Lung (tissue), 12 donors: ENCODE measurements around the gene RPP25L. TPM values are rescaled to one million over a fixed set of nuclear protein-coding genes. Genes with fewer than 3 reads are reported as not detected.

Experiments used
- ATAC-seq: fragments of 200-7000 bp; cut with Tn5 transposase; one replicate; pipeline ENCODE4 v1.9.1; 2020; ENCODE audit warnings: moderate number of reproducible peaks; ENCODE audit not compliant: insufficient read depth, low FRiP score
- DNase-seq, 3 donors: peaks; one replicate each; pipeline ENCODE4 v3.0.0-alpha.2; 2013 to 2017
- H3K27ac ChIP-seq, 2 donors: one replicate each; pipeline ENCODE4 v1.5.1; 2013; ENCODE audit warnings: mild to moderate bottlenecking in 2 of 2, moderate library complexity in 2 of 2, control low read depth in 1 of 2, inconsistent platforms in 1 of 2, low read depth in 1 of 2, low read length in 1 of 2
- H3K27me3 ChIP-seq, 3 donors: one replicate each; pipeline ENCODE4 v1.5.1; 2013; ENCODE audit warnings: low read length in 2 of 3; ENCODE audit not compliant: control insufficient read depth in 3 of 3, insufficient read depth in 3 of 3
- H3K36me3 ChIP-seq, 4 donors: one replicate each; pipeline ENCODE4 v1.5.1; 2013; ENCODE audit warnings: low read length in 4 of 4, mild to moderate bottlenecking in 1 of 4, moderate library complexity in 1 of 4; ENCODE audit not compliant: control insufficient read depth in 4 of 4, insufficient read depth in 4 of 4
- H3K4me1 ChIP-seq, 5 donors: one replicate each; pipeline ENCODE4 v1.5.1; 2013; ENCODE audit warnings: low read length in 5 of 5, mild to moderate bottlenecking in 2 of 5, moderate library complexity in 1 of 5; ENCODE audit not compliant: control insufficient read depth in 5 of 5, insufficient read depth in 5 of 5
- H3K4me3 ChIP-seq: one replicate; pipeline ENCODE4 v1.5.1; 2013; ENCODE audit warnings: mild to moderate bottlenecking, control low read depth, moderate library complexity
- H3K9ac ChIP-seq, 2 donors: one replicate each; pipeline ENCODE4 v1.5.1; 2013; ENCODE audit warnings: low read length in 2 of 2, control low read depth in 1 of 2; ENCODE audit not compliant: insufficient read depth in 1 of 2
- H3K9me3 ChIP-seq, 4 donors: one replicate each; pipeline ENCODE4 v1.5.1; 2013; ENCODE audit warnings: low read length in 3 of 4, mild to moderate bottlenecking in 1 of 4, moderate library complexity in 1 of 4; ENCODE audit not compliant: control insufficient read depth in 4 of 4, insufficient read depth in 3 of 4
- CTCF ChIP-seq: IDR thresholded peaks from 2 replicates; pipeline ENCODE4 v1.5.1; 2012; ENCODE audit warnings: mild to moderate bottlenecking; ENCODE audit errors: control extremely low read depth, extremely low read depth
- WGBS, 2 donors: extraction: QIAGEN DNeasy Blood & Tissue Kit; methylation state at CpG; one replicate each; pipeline ENCODE4 v1.1.7; 2013; 5-methylcytosine and 5-hydroxymethylcytosine counted together
- polyA plus RNA-seq, 2 donors: library from polyadenylated mRNA; stranded (reverse); fragments of 200-250 nt; gene quantifications; one replicate each; pipeline ENCODE4 v1.2.1, GENCODE V29; 2013
- total RNA-seq, 2 donors: library from RNA; depleted of rRNA in 1 of 2; stranded (reverse); fragments of >200 nt in 1 of 2; gene quantifications; one replicate each; pipeline ENCODE4 v1.2.1, GENCODE V29; 2014 to 2021
- donor health status: control.
- donor health status: control.
- donor health status: Bipolar disorder and iron deficiency.
- donor health status: healthy.
- donor health status: DM: yes; HTN: yes; CAD: no.

RPP25L gene
- total and polyA plus RNA-seq, 4 donors = 17.0 to 32.6 (median 25.7) TPM

GRCh38 chr9:34584970-34585369 is 26.9 kb downstream of the RPP25L start:
- Histone ChIP-seq H3K4me3 (no peak overlapping the region), H3K4me1 (peaks cover 0 to 65% (median 10%) of the 10 kb centered on the region in 5 donors), H3K9me3 (peaks cover 0 to 4% (median 0%) of the 10 kb centered on the region in 4 donors), H3K27ac (no peak overlapping the region), H3K9ac (no peak overlapping the region), H3K27me3 (peaks cover 0 to 55% (median 14%) of the 10 kb centered on the region in 3 donors), H3K36me3 (no peaks in the 10 kb centered on the region)
- DNase-seq = no peak
- whole genome bisulfite sequencing, 2 donors = 70 to 78% methylated on average over 5 of the region's 5 CpGs
- no peak for ATAC-seq
- no peak for TF ChIP-seq CTCF

GRCh38 chr9:34582787-34583186 is 29.1 kb downstream of the RPP25L start:
- Histone ChIP-seq H3K27me3 (peaks cover 0 to 58% (median 14%) of the 10 kb centered on the region in 3 donors), H3K9ac (peak overlapping the region in 1 of 2 donors; percentile 32), H3K9me3 (peaks cover 0 to 4% (median 0%) of the 10 kb centered on the region in 4 donors), H3K27ac (no peak overlapping the region), H3K4me3 (no peak overlapping the region), H3K36me3 (no peaks in the 10 kb centered on the region), H3K4me1 (peaks cover 0 to 75% (median 18%) of the 10 kb centered on the region in 5 donors)
- WGBS, 2 donors = 92 to 94% methylated on average over 5 of the region's 5 CpGs
- no peak for DNase-seq
- ATAC-seq = no peak
- TF ChIP-seq CTCF = no peak

- no peaks in the 10 kb centered on the region for H3K36me3 ChIP-seq
- H3K9me3 ChIP-seq = peaks cover 0 to 4% (median 0%) of the 10 kb centered on the region in 4 donors
- ATAC-seq (no peak), DNase-seq (no peak)
- no peak overlapping the region for H3K27ac ChIP-seq
- peaks cover 0 to 80% (median 21%) of the 10 kb centered on the region in 5 donors for H3K4me1 ChIP-seq
- H3K4me3 ChIP-seq = no peak overlapping the region
- peaks cover 0 to 49% (median 8%) of the 10 kb centered on the region in 3 donors for H3K27me3 ChIP-seq
- TF ChIP-seq CTCF = no peak
- WGBS, 2 donors = 80 to 88% methylated on average over 3 of the region's 3 CpGs
- H3K9ac ChIP-seq = no peak overlapping the region
Measured at GRCh38 chr9:34581318-34581717, 30.6 kb downstream of the RPP25L start.

GRCh38 chr9:34580358-34580757 is 31.5 kb downstream of the RPP25L start:
- TF ChIP-seq CTCF = no peak
- 62 to 68% methylated on average over 8 of the region's 8 CpGs for WGBS, 2 donors

More at GRCh38 chr9:34580358-34580757, 31.5 kb downstream of the RPP25L start:
- H3K4me1 ChIP-seq = peaks cover 0 to 79% (median 19%) of the 10 kb centered on the region in 5 donors
- peaks cover 0 to 49% (median 7%) of the 10 kb centered on the region in 3 donors for H3K27me3 ChIP-seq
- ATAC-seq (no peak), DNase-seq (no peak)
- H3K9me3 ChIP-seq = peaks cover 0 to 4% (median 0%) of the 10 kb centered on the region in 4 donors
- no peak overlapping the region for H3K9ac ChIP-seq
- H3K36me3 ChIP-seq = no peaks in the 10 kb centered on the region
- no peak overlapping the region for H3K27ac ChIP-seq
- no peak overlapping the region for H3K4me3 ChIP-seq
